Mucosa of descending colon (tissue), 3 donors: Measurements from ENCODE around the gene GGTLC1. TPM values are rescaled to one million over a fixed set of nuclear protein-coding genes. Genes with fewer than 3 reads are reported as not detected.
"Not testable (repeated sequence)": the region's sequence is repeated elsewhere in the genome, so short reads cannot be mapped to it uniquely, and the experiment has no call there.

Experiments
- ATAC-seq: fragments of 200-7000 bp; cut with Tn5 transposase; one replicate; pipeline ENCODE4 v1.9.1; 2020; ENCODE audit warnings: mild to moderate bottlenecking, moderate library complexity
- DNase-seq, 3 donors: peaks; one replicate each; pipeline ENCODE4 v3.0.0-alpha.2; 2020
- H3K36me3 ChIP-seq: fragments of 200-600 bp; one replicate; pipeline ENCODE4 v1.8.0; 2021; ENCODE audit warnings: low read depth, mild to moderate bottlenecking
- H3K4me1 ChIP-seq: fragments of 200-600 bp; one replicate; pipeline ENCODE4 v1.8.0; 2021; ENCODE audit warnings: low read depth, mild to moderate bottlenecking
- H3K4me3 ChIP-seq: fragments of 200-600 bp; one replicate; pipeline ENCODE4 v1.8.0; 2021; ENCODE audit warnings: mild to moderate bottlenecking
- H3K9me3 ChIP-seq: fragments of 200-600 bp; one replicate; pipeline ENCODE4 v1.8.0; 2021; ENCODE audit warnings: mild to moderate bottlenecking
- intact Hi-C, 2 donors: fragments of 100-400 bp; cut with DNase I in 1 of 2; cut with micrococcal nuclease in 1 of 2; formaldehyde crosslinking; loops; one replicate each; pipeline versions ENCODE4 v1.11.0 to v1.11.1; 2022; cut with DNase I, micrococcal nuclease
- total RNA-seq, 3 donors: library from RNA; stranded (reverse); fragmentation: NEBNext Ultra II Directional in 2 of 3; extraction: Animal tissue kit (Norgen Biotek cat#: 25700) in 2 of 3; gene quantifications; one replicate each; pipeline versions ENCODE4 v1.2.1 to v1.2.4, GENCODE V29; 2021 to 2023
- donor health status: DM: no; HTN: no; CAD: no; lungs with moderate emphysema.
- donor health status: DM: no; HTN: no; CAD: no.
- donor health status: DM: no; HTN: yes; CAD: no.

Gene GGTLC1
- total RNA-seq, 3 donors from 2014 or later, result 0.32 TPM; not detected in 2

DNA sequence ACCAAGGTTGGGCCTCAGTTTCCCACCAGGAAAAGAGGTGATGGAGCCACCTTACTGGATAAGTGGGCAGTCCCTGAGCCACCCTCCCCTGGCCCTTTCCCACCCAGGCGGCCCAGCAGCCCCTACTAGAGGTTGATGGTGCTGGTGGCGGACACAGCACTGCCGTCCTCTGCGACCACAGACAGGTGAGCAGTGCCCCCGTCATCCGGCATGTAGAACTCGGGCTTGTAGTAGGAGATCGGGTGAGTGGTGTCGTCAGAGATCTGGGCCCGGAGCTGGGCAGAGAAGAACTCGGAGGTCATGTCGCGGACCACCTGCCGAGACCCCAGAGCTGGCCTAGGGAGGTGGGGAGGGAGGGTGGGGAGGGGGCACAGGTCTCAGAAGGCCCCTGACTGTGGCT, 2.3 kb downstream of the GGTLC1 start:
- ATAC-seq, H3K4me3 ChIP-seq, H3K4me1 ChIP-seq, intact Hi-C loops, H3K9me3 ChIP-seq, DNase-seq, H3K36me3 ChIP-seq: not testable (repeated sequence)

DNA sequence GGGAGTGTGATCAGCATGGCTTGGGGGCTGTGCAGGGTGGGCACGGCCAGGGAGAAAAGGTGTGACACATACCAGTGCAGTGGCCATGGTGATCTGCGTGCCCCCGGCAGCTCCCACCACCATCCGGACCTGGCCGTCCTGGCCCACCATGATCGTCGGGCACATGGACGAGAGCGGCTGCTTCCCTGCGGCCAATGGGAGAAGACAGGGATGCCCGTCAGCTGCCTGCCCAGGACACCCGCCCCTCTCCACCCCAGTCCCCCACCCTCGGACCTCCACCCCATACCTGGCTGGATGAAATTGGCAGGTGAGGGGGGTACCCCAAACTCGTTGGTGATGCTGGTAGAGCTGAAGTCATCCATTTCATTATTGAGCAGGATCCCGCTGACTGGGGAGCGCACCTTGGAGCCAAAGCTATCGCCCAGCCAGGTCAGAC, 2.8 kb downstream of the GGTLC1 start:
- ATAC-seq, H3K9me3 ChIP-seq, H3K36me3 ChIP-seq, H3K4me1 ChIP-seq, DNase-seq, intact Hi-C loops, H3K4me3 ChIP-seq: not testable (repeated sequence)

DNA sequence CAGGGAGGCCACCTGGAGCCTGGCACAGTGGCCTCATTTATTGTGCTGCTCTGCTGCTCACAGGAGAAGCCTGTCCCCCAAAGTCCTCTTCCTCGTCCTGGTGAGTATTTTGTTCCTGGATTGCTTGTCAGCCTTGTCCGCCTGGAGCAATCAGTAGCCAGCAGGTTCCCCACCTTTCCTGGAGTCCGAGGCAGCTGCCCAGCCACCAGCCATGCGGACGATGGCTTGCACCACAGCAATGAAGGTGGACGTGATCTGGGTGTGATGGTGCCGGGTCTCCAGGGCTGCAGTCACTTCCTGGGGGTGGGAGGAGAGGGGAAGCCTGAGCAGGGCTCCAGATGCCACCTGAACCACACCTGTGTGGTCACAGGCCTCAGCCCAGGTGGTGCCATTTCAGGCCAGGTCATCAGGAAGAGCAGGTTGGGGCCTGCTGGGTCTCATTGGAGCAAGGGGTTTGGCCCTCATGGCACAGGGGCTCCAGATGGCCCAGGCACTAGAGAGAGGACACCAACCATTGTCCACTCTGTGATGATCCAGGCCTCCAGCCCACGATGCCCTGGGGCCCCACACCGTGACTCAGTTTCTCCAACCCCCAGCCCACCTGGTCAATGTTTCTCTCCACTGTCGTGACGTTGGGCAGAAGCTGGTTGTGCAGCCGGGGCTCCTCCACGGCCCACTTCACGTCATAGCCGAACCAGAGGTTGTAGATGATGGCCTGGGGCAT, 3.4 kb downstream of the GGTLC1 start:
- ATAC-seq, H3K9me3 ChIP-seq, H3K36me3 ChIP-seq, H3K4me1 ChIP-seq, H3K4me3 ChIP-seq, DNase-seq, intact Hi-C loops: not testable (repeated sequence)

DNA sequence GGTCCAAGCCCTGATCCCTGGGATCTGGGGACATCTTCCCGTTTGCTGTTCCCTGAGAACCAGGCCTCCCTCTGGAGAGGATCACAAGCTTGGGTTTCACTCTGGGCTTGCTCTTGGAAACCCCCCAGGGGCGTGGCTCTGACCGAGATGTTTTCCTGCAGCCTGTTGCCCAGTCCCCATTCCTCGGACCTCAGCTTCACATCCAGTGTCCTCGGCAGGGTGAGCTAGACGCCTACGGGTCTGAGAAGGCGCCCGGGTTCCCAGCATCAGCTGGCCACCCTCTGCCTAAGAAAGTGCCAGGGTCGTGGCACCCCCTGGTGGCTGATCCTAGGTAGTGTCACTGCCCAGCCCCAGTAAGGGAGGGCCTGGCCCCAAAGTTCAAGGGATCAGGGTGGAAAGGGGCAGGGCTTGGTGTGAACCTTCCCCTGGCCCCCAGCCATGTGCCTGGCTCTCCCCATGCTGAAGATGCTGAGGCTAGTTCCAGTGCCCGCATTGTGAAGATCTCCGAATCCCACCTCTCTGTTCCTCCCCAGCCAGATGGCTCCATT, 4.0 kb downstream of the GGTLC1 start:
- not testable (repeated sequence) for DNase-seq, H3K36me3 ChIP-seq

DNA sequence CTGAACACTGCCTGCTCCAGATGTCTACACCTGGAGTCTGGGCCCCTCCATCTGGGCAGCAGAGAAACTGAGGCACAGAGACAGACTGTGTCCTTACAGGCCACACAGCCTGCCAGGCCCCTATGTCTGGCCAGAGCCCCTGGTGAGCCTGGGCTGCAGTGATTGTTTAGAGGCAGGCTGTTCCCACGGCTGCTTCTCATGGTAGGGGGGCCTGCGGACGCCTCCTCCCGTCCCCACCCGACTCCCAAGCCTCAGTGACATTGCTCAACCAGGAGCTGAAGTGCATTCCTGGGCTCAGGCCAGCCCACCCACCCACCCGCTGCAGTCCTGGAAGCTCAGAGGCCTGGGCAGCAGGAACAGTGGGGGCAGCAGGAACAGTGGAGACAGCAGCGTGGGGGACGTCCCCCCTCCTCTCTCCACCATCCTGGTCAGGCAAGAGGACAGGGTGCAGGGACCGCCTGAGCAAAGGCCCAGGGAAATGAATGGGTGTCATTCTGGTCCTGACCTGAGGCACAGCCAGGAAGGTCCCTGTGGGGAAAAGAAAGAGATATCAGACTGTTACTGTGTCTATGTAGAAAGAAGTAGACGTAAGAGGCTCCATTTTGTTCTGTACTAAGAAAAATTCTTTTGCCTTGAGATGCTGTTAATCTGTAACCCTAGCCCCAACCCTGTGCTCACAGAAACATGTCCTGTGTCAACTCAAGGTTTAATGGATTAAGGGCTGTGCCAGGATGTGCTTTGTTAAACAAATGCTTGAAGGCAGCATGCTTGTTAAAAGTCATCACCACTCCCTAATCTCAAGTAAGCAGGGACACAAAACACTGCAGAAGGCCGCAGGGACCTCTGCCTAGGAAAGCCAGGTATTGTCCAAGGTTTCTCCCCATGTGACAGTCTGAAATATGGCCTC, 6.2 kb downstream of the GGTLC1 start:
- DNase-seq, intact Hi-C loops, ATAC-seq, H3K4me1 ChIP-seq, H3K36me3 ChIP-seq, H3K4me3 ChIP-seq, H3K9me3 ChIP-seq: not testable (repeated sequence)

More for the DNA sequence above, 4.0 kb downstream of the GGTLC1 start:
- H3K4me1 ChIP-seq, H3K4me3 ChIP-seq, H3K9me3 ChIP-seq, intact Hi-C loops, ATAC-seq: not testable (repeated sequence)

DNA sequence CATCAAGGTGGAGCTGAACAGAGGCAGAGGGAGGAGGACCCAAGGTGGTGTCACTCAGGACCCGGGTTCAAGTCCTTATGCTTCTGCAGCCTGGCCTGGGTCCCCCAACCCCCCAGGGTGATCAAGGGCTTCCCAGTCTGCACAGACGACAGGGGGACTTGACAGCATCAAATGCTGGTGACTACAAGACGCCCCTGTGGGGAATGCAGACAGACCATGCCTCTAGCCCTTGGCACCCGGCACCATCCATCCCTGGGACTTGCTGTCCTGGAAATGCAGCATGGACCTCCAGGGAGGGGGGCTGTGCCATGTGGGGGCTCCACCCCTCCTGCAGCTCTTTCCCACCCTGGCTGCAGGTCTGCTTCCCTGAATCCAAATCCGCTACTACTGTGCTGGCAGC, 7.1 kb downstream of the GGTLC1 start:
- H3K4me1 ChIP-seq, intact Hi-C loops, ATAC-seq, DNase-seq, H3K36me3 ChIP-seq, H3K9me3 ChIP-seq, H3K4me3 ChIP-seq: not testable (repeated sequence)

DNA sequence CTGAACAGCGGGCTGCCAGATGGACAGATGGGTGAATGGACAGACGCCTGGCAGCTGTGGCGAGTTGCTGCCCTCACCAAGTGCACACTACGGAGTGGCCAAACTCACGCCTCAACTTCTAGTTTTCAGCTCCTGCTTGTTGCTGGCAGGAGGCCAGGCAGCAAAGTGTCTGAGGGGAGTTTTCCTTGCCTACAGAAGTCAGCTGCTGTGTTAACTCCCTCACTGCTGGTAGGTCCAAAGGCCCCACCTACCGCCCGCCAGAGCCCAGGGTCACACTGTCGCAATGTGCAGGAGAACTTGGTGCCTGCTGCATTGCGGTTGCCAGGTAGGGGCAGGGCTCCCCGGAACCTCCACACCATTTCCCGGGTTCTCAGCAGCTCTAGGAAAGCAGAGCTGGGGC, 7.6 kb downstream of the GGTLC1 start:
- H3K4me1 ChIP-seq, H3K9me3 ChIP-seq, H3K4me3 ChIP-seq, intact Hi-C loops, ATAC-seq, H3K36me3 ChIP-seq, DNase-seq: not testable (repeated sequence)

DNA sequence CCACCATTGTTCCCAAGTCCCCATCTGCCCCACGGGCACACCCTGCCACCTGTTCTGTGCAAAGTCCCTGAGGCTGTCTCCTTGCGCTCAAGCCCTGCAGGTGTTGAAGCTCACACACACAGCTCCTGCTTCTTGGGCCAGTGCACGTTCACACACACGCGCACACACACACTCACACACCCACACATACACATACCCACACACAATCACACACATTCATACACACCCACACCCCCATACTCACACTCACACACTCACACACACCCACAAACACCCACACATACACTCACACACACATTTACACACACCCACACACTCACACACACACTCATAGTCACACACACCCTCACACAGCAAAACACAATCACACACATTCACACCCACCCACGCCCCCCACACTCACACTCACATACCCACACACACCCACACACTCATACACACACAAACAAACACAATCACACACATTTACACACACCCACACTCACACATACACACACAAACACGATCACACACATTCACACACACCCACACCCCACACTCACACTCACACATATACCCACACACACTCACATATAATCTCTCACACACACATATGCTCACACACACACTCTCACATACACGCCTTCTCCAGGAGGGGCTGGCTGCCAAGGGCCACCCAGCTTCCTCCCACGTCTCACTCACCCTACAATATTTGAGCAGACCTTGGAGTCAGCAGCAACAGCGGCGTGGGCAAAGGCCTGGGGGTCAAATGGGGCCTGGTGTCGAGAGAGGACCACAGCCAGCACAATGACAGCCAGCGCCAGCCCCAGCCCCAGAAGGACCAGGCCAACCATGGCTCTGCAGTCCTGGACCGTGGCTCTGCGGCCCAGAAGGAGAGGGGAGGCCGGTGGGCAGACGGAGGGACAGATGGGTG, 8.4 kb downstream of the GGTLC1 start:
- H3K4me3 ChIP-seq, DNase-seq, ATAC-seq, intact Hi-C loops, H3K4me1 ChIP-seq, H3K9me3 ChIP-seq, H3K36me3 ChIP-seq: not testable (repeated sequence)

DNA sequence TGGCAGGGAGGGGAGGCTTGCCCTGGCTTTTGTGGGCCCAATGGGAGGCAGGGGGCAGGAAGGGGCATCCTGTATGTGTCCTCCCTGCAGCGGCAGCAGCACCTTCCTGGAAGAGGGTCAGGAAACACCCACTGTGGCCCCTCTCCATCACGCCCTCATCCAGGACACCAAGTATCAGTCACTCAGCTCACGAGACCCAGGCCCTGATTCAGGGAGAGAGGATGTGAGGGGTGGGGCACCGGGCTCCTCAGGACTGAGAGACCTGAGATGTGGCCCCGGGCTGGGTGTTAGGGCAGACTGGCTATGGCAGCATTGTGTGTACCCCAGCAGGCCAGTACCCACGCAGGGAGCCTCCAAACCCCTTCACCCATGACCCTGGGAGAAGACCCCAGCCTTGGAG, 9.2 kb downstream of the GGTLC1 start:
- H3K4me3 ChIP-seq, H3K4me1 ChIP-seq, H3K9me3 ChIP-seq, DNase-seq, ATAC-seq, intact Hi-C loops, H3K36me3 ChIP-seq: not testable (repeated sequence)

DNA sequence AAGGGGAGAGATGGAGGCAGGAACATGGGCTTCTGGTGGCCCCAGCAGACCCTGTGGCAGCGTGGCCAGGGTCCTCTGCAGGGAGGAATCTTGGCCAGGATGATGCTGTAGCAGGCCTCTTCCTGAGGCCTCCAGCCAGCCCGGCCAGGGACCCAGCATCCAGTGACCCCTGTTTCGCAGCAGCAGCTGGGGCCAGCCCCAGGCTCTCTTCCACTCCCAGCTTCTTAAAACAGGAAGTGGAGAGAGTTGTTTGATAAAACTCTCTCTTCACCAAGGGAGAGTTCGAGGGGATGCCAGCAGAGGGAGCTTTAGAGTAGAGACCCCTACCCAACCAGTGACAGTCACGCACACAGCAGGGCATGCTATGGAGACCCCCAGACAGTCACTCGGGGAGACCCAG, 10.1 kb downstream of the GGTLC1 start:
- H3K4me1 ChIP-seq, intact Hi-C loops, H3K9me3 ChIP-seq, H3K4me3 ChIP-seq, DNase-seq, H3K36me3 ChIP-seq, ATAC-seq: not testable (repeated sequence)
